Endothelial cell (in vitro differentiated cells): ENCODE results near the gene YWHAG. TPM values are rescaled to one million over a fixed set of nuclear protein-coding genes. Genes with fewer than 3 reads are reported as not detected.
"Not testable (repeated sequence)": the region's sequence is repeated elsewhere in the genome, so short reads cannot be mapped to it uniquely, and the experiment has no call there.

Experiments
- DNase-seq: peaks from one replicate; pipeline ENCODE4 v3.0.0; 2021; ENCODE audit warnings: low spot score
- H3K27ac Mint-ChIP-seq: one replicate; pipeline ENCODE4 v1.8.0; 2021; ENCODE audit warnings: mixed read lengths, inconsistent platforms; ENCODE audit not compliant: unreplicated experiment
- H3K27me3 Mint-ChIP-seq: one replicate; pipeline ENCODE4 v1.8.0; 2021; ENCODE audit warnings: mild to moderate bottlenecking, moderate library complexity, mixed read lengths, inconsistent platforms; ENCODE audit not compliant: unreplicated experiment
- H3K36me3 Mint-ChIP-seq: one replicate; pipeline ENCODE4 v1.8.0; 2021; ENCODE audit warnings: mild to moderate bottlenecking, low read depth, mixed read lengths, inconsistent platforms; ENCODE audit not compliant: unreplicated experiment
- H3K4me1 Mint-ChIP-seq: one replicate; pipeline ENCODE4 v1.8.0; 2021; ENCODE audit warnings: mild to moderate bottlenecking, mixed read lengths, inconsistent platforms; ENCODE audit not compliant: unreplicated experiment
- H3K4me3 Mint-ChIP-seq: one replicate; pipeline ENCODE4 v1.8.0; 2021; ENCODE audit warnings: mild to moderate bottlenecking, mixed read lengths, inconsistent platforms; ENCODE audit not compliant: unreplicated experiment
- H3K9me3 Mint-ChIP-seq: one replicate; pipeline ENCODE4 v1.8.0; 2021; ENCODE audit warnings: mixed read lengths, inconsistent platforms; ENCODE audit not compliant: unreplicated experiment
- CTCF ChIP-seq: fragments of 200-600 bp; sonication (generic); IDR thresholded peaks from one replicate; pipeline ENCODE4 v1.5.0; 2021; ENCODE audit warnings: antibody characterized with exemption; ENCODE audit not compliant: unreplicated experiment
- total RNA-seq: library from RNA; stranded (reverse); fragmentation: NEBNext Ultra II Directional; extraction: Animal tissue kit (Norgen Biotek cat#: 25700); gene quantifications from one replicate; pipeline ENCODE4 v1.2.1, GENCODE V29; 2021; ENCODE audit not compliant: unreplicated experiment

Gene YWHAG
- total RNA-seq, 1 donor from 2014 or later = 136 TPM

GRCh38 chr7:76317782-76318487, 40.9 kb downstream of the YWHAG start:
- H3K36me3 Mint-ChIP-seq = peaks cover 4% of the 10 kb centered on the region
- peaks cover 19% of the 10 kb centered on the region for H3K4me1 Mint-ChIP-seq
- no peak for TF ChIP-seq CTCF
- H3K4me3 Mint-ChIP-seq = peak overlapping the region; percentile 89
- peak overlapping the region; percentile 93 for H3K27ac Mint-ChIP-seq
- DNase-seq = peak; percentile 94
- peaks cover 3% of the 10 kb centered on the region for H3K27me3 Mint-ChIP-seq
- H3K9me3 Mint-ChIP-seq = no peaks in the 10 kb centered on the region

- H3K36me3 Mint-ChIP-seq = peaks cover 3% of the 10 kb centered on the region
- peaks cover 3% of the 10 kb centered on the region for H3K27me3 Mint-ChIP-seq
- no peak for TF ChIP-seq CTCF
- H3K4me1 Mint-ChIP-seq = peaks cover 23% of the 10 kb centered on the region
- H3K9me3 Mint-ChIP-seq = no peaks in the 10 kb centered on the region
- DNase-seq = no peak
- peak overlapping the region; percentile 82 for H3K4me3 Mint-ChIP-seq
- H3K27ac Mint-ChIP-seq = peak overlapping the region; percentile 93
Measured at GRCh38 chr7:76316984-76317781, 41.6 kb downstream of the YWHAG start.

- no peak for TF ChIP-seq CTCF
- Mint-ChIP-seq H3K4me3 (no peak overlapping the region), H3K27ac (no peak overlapping the region), H3K4me1 (peaks cover 25% of the 10 kb centered on the region), H3K36me3 (peaks cover 3% of the 10 kb centered on the region), H3K27me3 (peaks cover 3% of the 10 kb centered on the region), H3K9me3 (no peaks in the 10 kb centered on the region)
- no peak for DNase-seq
Measured at GRCh38 chr7:76315364-76315763, 43.4 kb downstream of the YWHAG start.

- H3K27me3 Mint-ChIP-seq, H3K4me3 Mint-ChIP-seq, H3K36me3 Mint-ChIP-seq, H3K9me3 Mint-ChIP-seq, DNase-seq, H3K27ac Mint-ChIP-seq: not testable (repeated sequence)
- peaks cover 25% of the 10 kb centered on the region for H3K4me1 Mint-ChIP-seq
Measured at GRCh38 chr7:76314740-76315139, 44.1 kb downstream of the YWHAG start.

GRCh38 chr7:76314042-76314721, 44.6 kb downstream of the YWHAG start:
- peaks cover 3% of the 10 kb centered on the region for H3K27me3 Mint-ChIP-seq
- peak; percentile 100 for DNase-seq
- peaks cover 3% of the 10 kb centered on the region for H3K36me3 Mint-ChIP-seq
- H3K4me3 Mint-ChIP-seq = no peak overlapping the region
- peak; percentile 100 for TF ChIP-seq CTCF
- peaks cover 24% of the 10 kb centered on the region for H3K4me1 Mint-ChIP-seq
- peak overlapping the region; percentile 24 for H3K27ac Mint-ChIP-seq
- H3K9me3 Mint-ChIP-seq = no peaks in the 10 kb centered on the region

GRCh38 chr7:76311838-76312237, 47.0 kb downstream of the YWHAG start:
- not testable (repeated sequence) for H3K36me3 Mint-ChIP-seq, H3K9me3 Mint-ChIP-seq, DNase-seq, H3K27ac Mint-ChIP-seq, H3K27me3 Mint-ChIP-seq, H3K4me3 Mint-ChIP-seq
- H3K4me1 Mint-ChIP-seq = peaks cover 12% of the 10 kb centered on the region
